ENCODE results near the gene DAPK2.
"Not testable (repeated sequence)": the region's sequence is repeated elsewhere in the genome, so short reads cannot be mapped to it uniquely, and the experiment has no call there.

The DAPK2 gene

GRCh38 chr15:63909819-63910437 lies 136.4 kb downstream of the DAPK2 start:
- DNase-seq = peak; percentile 83

GRCh38 chr15:63908991-63909390 lies 137.3 kb downstream of the DAPK2 start:
- DNase-seq = peak; percentile 29

- DNase-seq = no peak
Measured at GRCh38 chr15:63908281-63908680, 138.0 kb downstream of the DAPK2 start.

GRCh38 chr15:63907521-63907920 lies 138.8 kb downstream of the DAPK2 start:
- DNase-seq = no peak

GRCh38 chr15:63906266-63906584 lies 140.1 kb downstream of the DAPK2 start:
- DNase-seq = no peak

GRCh38 chr15:63905558-63906265 lies 140.6 kb downstream of the DAPK2 start:
- no peak for DNase-seq

- peak; percentile 47 for DNase-seq
Measured at GRCh38 chr15:63905131-63905530, 141.2 kb downstream of the DAPK2 start.

GRCh38 chr15:63904042-63904441 lies 142.2 kb downstream of the DAPK2 start:
- no peak for DNase-seq

GRCh38 chr15:63902671-63903035 lies 143.6 kb downstream of the DAPK2 start:
- DNase-seq = no peak

GRCh38 chr15:63901912-63902670 lies 144.2 kb downstream of the DAPK2 start:
- DNase-seq = no peak

GRCh38 chr15:63900306-63900705 lies 146.0 kb downstream of the DAPK2 start:
- DNase-seq = no peak

- DNase-seq = not testable (repeated sequence)
Measured at GRCh38 chr15:63899606-63900005, 146.7 kb downstream of the DAPK2 start.

- DNase-seq = no peak
Measured at GRCh38 chr15:63899193-63899592, 147.1 kb downstream of the DAPK2 start.

- peak; percentile 47 for DNase-seq
Measured at GRCh38 chr15:63896336-63897115, 149.8 kb downstream of the DAPK2 start.

- no peak for DNase-seq
Measured at GRCh38 chr15:63895787-63896218, 150.5 kb downstream of the DAPK2 start.

GRCh38 chr15:63895194-63895593 lies 151.1 kb downstream of the DAPK2 start:
- no peak for DNase-seq

- DNase-seq = no peak
Measured at GRCh38 chr15:63894662-63894949, 151.7 kb downstream of the DAPK2 start.

GRCh38 chr15:63893866-63894661 lies 152.2 kb downstream of the DAPK2 start:
- DNase-seq = no peak

- DNase-seq = no peak
Measured at GRCh38 chr15:63892794-63893441, 153.4 kb downstream of the DAPK2 start.

GRCh38 chr15:63891768-63892133 lies 154.5 kb downstream of the DAPK2 start:
- no peak for DNase-seq

GRCh38 chr15:63891079-63891767 lies 155.1 kb downstream of the DAPK2 start:
- peak; percentile 66 for DNase-seq

GRCh38 chr15:63890617-63891016 lies 155.7 kb downstream of the DAPK2 start:
- no peak for DNase-seq

Measured in fibroblast of upper back skin (primary cell).